IMR-90 (cell line): ENCODE results near the gene DCAF11. TPM values are rescaled to one million over a fixed set of nuclear protein-coding genes. Genes with fewer than 3 reads are reported as not detected.
"Not testable (repeated sequence)": the region's sequence is repeated elsewhere in the genome, so short reads cannot be mapped to it uniquely, and the experiment has no call there.

ENCODE experiments used
- ATAC-seq: fragments of 200-7000 bp; cut with Tn5 transposase; 2 replicates; pipeline ENCODE4 v1.9.1; 2020; ENCODE audit warnings: low read depth, mild to moderate bottlenecking, moderate library complexity
- BruUV-seq: library from RNA; stranded (reverse); fragments of 400-500 nt; replicated peaks from 2 replicates; lab custom pipeline; 2021; lab: Mats Ljungman, UMichigan
- CTCF ChIA-PET: fragments of 300-600 bp; formaldehyde crosslinking; extraction: SDS; loops from one replicate; lab custom pipeline; 2021; ENCODE audit warnings: antibody characterized with exemption; lab: Yijun Ruan, JAX
- POLR2A ChIA-PET: fragments of 300-600 bp; sonication (Branson Sonifier 250); formaldehyde crosslinking; loops from one replicate; lab custom pipeline; 2022; ENCODE audit warnings: antibody characterized with exemption; ENCODE audit not compliant: unreplicated experiment; lab: Charles Lee
- DNase-seq: peaks from one replicate; pipeline ENCODE4 v3.0.0; 2013
- H2AFZ ChIP-seq: replicated peaks from 2 replicates; pipeline ENCODE3; 2013; ENCODE audit warnings: low read length, mild to moderate bottlenecking; ENCODE audit not compliant: poor library complexity
- H2AK5ac ChIP-seq: 2 replicates; pipeline ENCODE4 v1.6.1; 2013; ENCODE audit warnings: low read depth, low read length, inconsistent platforms
- H2AK9ac ChIP-seq: replicated peaks from 2 replicates; pipeline ENCODE3; 2013; ENCODE audit warnings: mild to moderate bottlenecking, low read depth, low read length, moderate library complexity; ENCODE audit not compliant: poor library complexity
- H2BK120ac ChIP-seq: 2 replicates; pipeline ENCODE4 v1.6.1; 2013; ENCODE audit warnings: low read depth, low read length, inconsistent platforms
- H2BK15ac ChIP-seq: 3 replicates; pipeline ENCODE4 v1.6.1; 2013; ENCODE audit warnings: low read depth, low read length, inconsistent platforms
- H2BK20ac ChIP-seq: 2 replicates; pipeline ENCODE4 v1.6.1; 2013; ENCODE audit warnings: low read depth, mild to moderate bottlenecking, inconsistent platforms, low read length, moderate library complexity
- H2BK5ac ChIP-seq: 2 replicates; pipeline ENCODE4 v1.6.1; 2013; ENCODE audit warnings: mild to moderate bottlenecking, low read depth, low read length, inconsistent platforms; ENCODE audit not compliant: poor library complexity, severe bottlenecking
- H3K14ac ChIP-seq: replicated peaks from 2 replicates; pipeline ENCODE4 v1.6.1; 2013; ENCODE audit warnings: low read depth, low read length, inconsistent platforms
- H3K18ac ChIP-seq: 2 replicates; pipeline ENCODE4 v1.6.1; 2013; ENCODE audit warnings: low read depth, low read length, control low read depth
- H3K23ac ChIP-seq: 2 replicates; pipeline ENCODE4 v1.6.1; 2013; ENCODE audit warnings: low read depth, low read length, inconsistent platforms
- H3K27ac ChIP-seq: 2 replicates; pipeline ENCODE4 v1.5.1; 2013; ENCODE audit warnings: mild to moderate bottlenecking, control low read depth, low read length; ENCODE audit not compliant: insufficient read depth
- H3K27me3 ChIP-seq: 2 replicates; pipeline ENCODE4 v1.6.1; 2013; ENCODE audit warnings: low read length; ENCODE audit not compliant: control insufficient read depth, insufficient read depth
- H3K36me3 ChIP-seq: 2 replicates; pipeline ENCODE4 v1.6.1; 2013; ENCODE audit warnings: low read length, mixed read lengths; ENCODE audit not compliant: control insufficient read depth, insufficient read depth
- H3K4ac ChIP-seq: 2 replicates; pipeline ENCODE4 v1.6.1; 2013; ENCODE audit warnings: low read depth, low read length, inconsistent platforms
- H3K4me1 ChIP-seq: 2 replicates; pipeline ENCODE4 v1.6.1; 2013; ENCODE audit warnings: low read length, mixed read lengths; ENCODE audit not compliant: control insufficient read depth, insufficient read depth
- H3K4me2 ChIP-seq: 2 replicates; pipeline ENCODE4 v1.6.1; 2013; ENCODE audit warnings: low read depth, mild to moderate bottlenecking, control low read depth, low read length, moderate library complexity
- H3K4me3 ChIP-seq: 2 replicates; pipeline ENCODE4 v1.5.1; 2013; ENCODE audit warnings: low read depth, mild to moderate bottlenecking, control low read depth, low read length, moderate library complexity; ENCODE audit not compliant: insufficient read depth
- H3K56ac ChIP-seq: 2 replicates; pipeline ENCODE4 v1.6.1; 2013; ENCODE audit warnings: low read length, inconsistent platforms; ENCODE audit not compliant: insufficient read depth; ENCODE audit errors: extremely low read depth
- H3K79me1 ChIP-seq, 2 experiments: 2 replicates each; pipeline ENCODE4 v1.6.1; 2013; ENCODE audit warnings: low read length in 2 of 2, inconsistent platforms in 1 of 2, low read depth in 1 of 2
- H3K9ac ChIP-seq: 2 replicates; pipeline ENCODE4 v1.6.1; 2013; ENCODE audit warnings: low read depth, low read length, control low read depth
- H3K9me1 ChIP-seq: 2 replicates; pipeline ENCODE4 v1.6.1; 2013; ENCODE audit warnings: low read length, inconsistent platforms; ENCODE audit not compliant: insufficient read depth
- H3K9me3 ChIP-seq: 2 replicates; pipeline ENCODE4 v1.6.1; 2013; ENCODE audit warnings: low read length; ENCODE audit not compliant: control insufficient read depth, insufficient read depth
- H4K20me1 ChIP-seq: 2 replicates; pipeline ENCODE4 v1.6.1; 2013; ENCODE audit warnings: low read length, inconsistent platforms; ENCODE audit not compliant: insufficient read depth
- H4K5ac ChIP-seq: 2 replicates; pipeline ENCODE4 v1.6.1; 2013; ENCODE audit warnings: mild to moderate bottlenecking, low read depth, low read length, control low read depth
- H4K8ac ChIP-seq, 2 experiments: 2 replicates each; pipeline ENCODE4 v1.6.1; 2013; ENCODE audit warnings: low read depth in 2 of 2, low read length in 2 of 2, control low read depth in 1 of 2, inconsistent platforms in 1 of 2
- H4K91ac ChIP-seq: 2 replicates; pipeline ENCODE4 v1.6.1; 2013; ENCODE audit warnings: low read depth, low read length, inconsistent platforms; ENCODE audit not compliant: insufficient read depth
- WGBS, 2 experiments: methylation state at CpG; one replicate each; pipeline versions ENCODE4 v1.1.5 to v1.1.7; 2013; ENCODE audit warnings: missing lambda C conversion rate in 2 of 2; ENCODE audit not compliant: insufficient read length in 1 of 2; ENCODE audit errors: extremely low coverage in 2 of 2; 5-methylcytosine and 5-hydroxymethylcytosine counted together
- dilution Hi-C: fragments of 300-500 bp; cut with HindIII; formaldehyde crosslinking; loops from one replicate; pipeline ENCODE4 v1.14.3; 2018; ENCODE audit warnings: low sequenced_read_pairs; ENCODE audit not compliant: unreplicated experiment
- in situ Hi-C: fragments of 300-500 bp; cut with MboI; formaldehyde crosslinking; loops from 3 replicates; pipeline ENCODE4 v1.14.3; 2019; ENCODE audit warnings: low sequenced_read_pairs, inconsistent platforms, mixed read lengths
- intact Hi-C: fragments of 100-400 bp; cut with micrococcal nuclease; formaldehyde crosslinking; loops from 2 replicates; pipeline ENCODE4 v1.10.0; 2022
- polyA plus RNA-seq, 3 experiments: library from polyadenylated mRNA; depleted of rRNA; stranded (reverse); fragments of >200 nt; gene quantifications; 2 replicates each; pipeline ENCODE4 v1.2.3, GENCODE V29; 2012; ENCODE audit warnings: low replicate concordance in 1 of 3
- total RNA-seq: library from RNA; depleted of rRNA; stranded (reverse); fragments of >200 nt; gene quantifications from 2 replicates; pipeline ENCODE4 v1.2.3, GENCODE V29; 2012

The DCAF11 gene
- total and polyA plus RNA-seq, 2 of the 4 experiments (the other 2 are of a cell fraction): 21.0 to 52.0 TPM

DNA sequence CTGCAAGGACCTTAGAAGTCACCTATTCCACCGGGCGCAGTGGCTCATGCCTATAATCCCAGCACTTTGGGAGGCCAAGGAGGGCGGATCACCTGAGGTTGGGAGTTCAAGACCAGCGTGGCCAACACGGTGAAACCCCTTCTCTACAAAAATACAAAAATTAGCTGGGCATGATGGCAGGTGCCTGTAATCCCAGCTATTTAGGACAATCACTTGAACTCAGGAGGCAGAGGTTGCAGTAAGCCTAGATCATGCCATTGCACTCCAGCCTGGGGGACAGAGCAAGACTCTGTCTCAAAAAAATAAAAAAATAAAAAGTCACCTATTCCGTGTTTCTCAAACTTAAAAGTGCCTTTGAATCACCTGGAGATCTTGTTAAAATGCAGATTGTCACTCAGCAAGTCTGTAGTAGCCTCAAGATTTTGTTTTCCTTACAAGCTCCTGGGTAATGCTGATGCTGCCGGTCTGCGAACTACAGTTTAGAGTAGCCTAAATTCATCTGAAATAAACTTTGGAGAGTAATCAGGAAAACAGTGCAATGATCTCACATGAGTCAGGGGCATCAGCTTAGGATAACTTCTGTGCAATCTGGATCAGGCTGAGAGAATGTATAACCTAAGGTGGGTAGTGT is 8.9 kb upstream of the DCAF11 start:
- H2AFZ ChIP-seq, H2BK120ac ChIP-seq, H3K27me3 ChIP-seq, H3K27ac ChIP-seq, dilution Hi-C loops, H3K4ac ChIP-seq, H2BK20ac ChIP-seq, H3K56ac ChIP-seq, DNase-seq, intact Hi-C loops, H3K79me1 ChIP-seq, H3K4me3 ChIP-seq, H4K91ac ChIP-seq, H3K18ac ChIP-seq, POLR2A ChIA-PET, H2BK5ac ChIP-seq, H3K4me1 ChIP-seq, in situ Hi-C loops, H3K14ac ChIP-seq, H4K20me1 ChIP-seq, BruUV-seq, H3K9me3 ChIP-seq, H2AK5ac ChIP-seq, H3K9ac ChIP-seq, ATAC-seq, H2BK15ac ChIP-seq, H4K8ac ChIP-seq, H3K9me1 ChIP-seq, H3K23ac ChIP-seq, H4K5ac ChIP-seq, H3K4me2 ChIP-seq, H2AK9ac ChIP-seq: not testable (repeated sequence)
- H3K36me3 ChIP-seq: peaks cover 21% of the 10 kb centered on the region
- 100% methylated on average over 1 of the region's 8 CpGs; no CpG with 5 or more reads in 1 of the 2 experiments for WGBS, 2 experiments
- CTCF ChIA-PET: interaction anchor here (0.6 to 1.1 kb wide), 3 partner anchors 9 to 627 kb away, joined by 3 read pairs; partner anchors contain the start of genes DCAF11 and NRL
